22Rv1 (cell line): ENCODE measurements around the gene GOLGA6C.
"Not testable (repeated sequence)": the region's sequence is repeated elsewhere in the genome, so short reads cannot be mapped to it uniquely, and the experiment has no call there.

Source experiments
- H3K27ac ChIP-seq: fragments of 450-650 bp; 2 replicates; pipeline ENCODE4 v1.5.1; 2017
- ZFX ChIP-seq: fragments of 450-650 bp; IDR thresholded peaks from 2 replicates; pipeline ENCODE4 v1.6.1; 2017; ENCODE audit warnings: antibody characterized with exemption, borderline replicate concordance
- TF ChIP-seq, protein P1 (sequence below): fragments of 450-650 bp; IDR thresholded peaks from 2 replicates; pipeline ENCODE4 v1.5.1; 2017; ENCODE audit warnings: mild to moderate bottlenecking

Gene GOLGA6C

DNA sequence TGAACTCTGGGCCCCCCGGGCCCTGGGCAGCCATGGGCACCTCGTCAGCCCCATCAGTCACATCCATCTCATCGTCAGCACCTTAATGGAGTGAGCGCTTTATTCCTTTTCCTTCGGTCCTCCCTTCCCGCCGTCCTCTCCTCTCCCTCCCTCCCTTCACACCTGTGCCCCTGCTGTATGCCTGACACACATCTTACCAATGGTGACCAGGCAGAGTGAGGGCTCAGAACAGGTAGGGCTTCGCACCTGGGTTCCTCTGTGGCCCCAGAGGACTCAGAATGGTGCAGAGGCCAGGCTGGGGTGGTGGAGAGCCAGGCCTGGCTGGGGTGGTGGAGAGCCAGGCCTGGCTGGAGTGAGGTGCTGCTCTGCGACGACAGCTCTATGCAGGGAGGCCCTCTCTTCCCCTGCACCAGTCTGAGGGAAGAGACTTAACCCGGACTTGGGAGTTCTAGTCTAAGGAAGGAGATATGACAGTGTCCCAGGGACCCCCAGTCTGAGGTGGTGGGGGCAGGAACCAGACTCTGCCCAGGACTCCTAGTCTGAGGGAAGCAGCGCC is 44.8 kb upstream of the GOLGA6C start:
- no peak for TF ChIP-seq ZFX
- TF ChIP-seq, protein P1, sequence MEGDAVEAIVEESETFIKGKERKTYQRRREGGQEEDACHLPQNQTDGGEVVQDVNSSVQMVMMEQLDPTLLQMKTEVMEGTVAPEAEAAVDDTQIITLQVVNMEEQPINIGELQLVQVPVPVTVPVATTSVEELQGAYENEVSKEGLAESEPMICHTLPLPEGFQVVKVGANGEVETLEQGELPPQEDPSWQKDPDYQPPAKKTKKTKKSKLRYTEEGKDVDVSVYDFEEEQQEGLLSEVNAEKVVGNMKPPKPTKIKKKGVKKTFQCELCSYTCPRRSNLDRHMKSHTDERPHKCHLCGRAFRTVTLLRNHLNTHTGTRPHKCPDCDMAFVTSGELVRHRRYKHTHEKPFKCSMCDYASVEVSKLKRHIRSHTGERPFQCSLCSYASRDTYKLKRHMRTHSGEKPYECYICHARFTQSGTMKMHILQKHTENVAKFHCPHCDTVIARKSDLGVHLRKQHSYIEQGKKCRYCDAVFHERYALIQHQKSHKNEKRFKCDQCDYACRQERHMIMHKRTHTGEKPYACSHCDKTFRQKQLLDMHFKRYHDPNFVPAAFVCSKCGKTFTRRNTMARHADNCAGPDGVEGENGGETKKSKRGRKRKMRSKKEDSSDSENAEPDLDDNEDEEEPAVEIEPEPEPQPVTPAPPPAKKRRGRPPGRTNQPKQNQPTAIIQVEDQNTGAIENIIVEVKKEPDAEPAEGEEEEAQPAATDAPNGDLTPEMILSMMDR = no peak
- H3K27ac ChIP-seq = no peak overlapping the region

DNA sequence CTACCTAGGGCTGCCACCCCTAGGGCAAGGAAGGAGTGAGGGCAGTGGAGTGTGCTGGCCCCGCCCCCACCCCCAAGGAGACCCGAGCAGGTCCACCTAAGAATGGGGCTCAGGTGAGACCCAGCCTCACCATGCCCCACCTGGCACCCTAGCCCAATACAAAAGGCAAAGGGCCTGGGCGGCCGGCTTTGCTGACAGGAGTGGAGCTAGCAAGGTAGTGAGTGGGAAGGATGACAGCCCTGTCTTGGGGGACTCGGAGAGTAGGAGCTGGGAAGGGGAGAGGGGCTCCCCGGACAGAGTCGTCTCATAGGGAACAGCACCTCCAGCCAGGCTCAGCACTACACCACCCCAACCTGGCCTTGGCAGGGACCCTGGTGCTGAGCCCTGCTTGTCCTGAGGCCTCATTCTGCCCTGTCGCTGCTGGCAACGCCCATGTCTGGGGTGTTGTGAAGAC is 44.3 kb upstream of the GOLGA6C start:
- TF ChIP-seq ZFX = no peak
- TF ChIP-seq, protein P1 = no peak
- H3K27ac ChIP-seq = no peak overlapping the region

GRCh38 chr15:75214293-75215096 is 43.6 kb upstream of the GOLGA6C start:
- TF ChIP-seq, protein P1 = no peak
- no peak for TF ChIP-seq ZFX
- H3K27ac ChIP-seq = no peak overlapping the region

DNA sequence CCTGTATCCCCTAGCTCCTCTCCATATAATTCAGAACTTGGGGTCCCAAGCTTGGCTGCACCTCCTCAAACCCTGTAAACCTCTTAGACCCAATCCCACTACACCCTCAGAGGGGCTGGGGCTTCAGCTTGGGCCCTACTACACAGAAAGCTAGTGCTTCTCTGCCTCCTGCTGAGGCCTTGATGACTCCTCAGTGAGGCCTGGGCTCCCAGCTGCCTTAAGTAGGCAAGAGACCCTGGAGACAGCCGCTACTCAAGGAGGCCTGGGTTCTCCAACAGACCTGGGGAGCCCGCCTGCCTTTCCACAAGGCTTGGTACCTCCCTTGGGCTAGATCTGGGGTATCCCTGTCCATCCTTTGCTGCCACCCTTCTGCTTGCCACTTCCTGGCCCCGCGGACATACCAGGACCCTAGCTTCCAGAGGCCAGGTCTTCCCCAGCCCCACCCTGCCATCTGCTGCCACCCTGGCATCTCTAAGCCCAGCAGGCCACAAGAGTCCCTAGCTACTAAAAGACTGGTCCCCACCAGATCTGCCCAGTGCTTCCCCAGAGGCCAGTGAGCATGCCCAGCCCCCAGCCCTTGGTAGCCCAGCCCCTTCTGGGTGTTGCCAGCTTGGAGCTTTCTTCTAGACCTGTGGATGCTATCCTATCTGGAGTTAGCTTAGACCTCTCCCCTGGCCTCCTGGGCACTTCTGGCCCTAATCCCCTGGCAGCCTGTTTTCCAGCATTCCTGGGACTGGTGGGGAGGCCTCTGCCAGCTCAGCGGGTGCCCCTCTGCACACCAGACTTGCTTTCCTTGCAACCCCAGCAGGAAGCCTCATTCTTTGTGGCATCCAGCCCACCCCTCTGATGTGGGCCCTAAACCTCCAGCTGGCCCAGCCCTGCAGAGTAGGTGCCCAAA is 42.8 kb upstream of the GOLGA6C start:
- TF ChIP-seq, protein P1 = no peak
- no peak for TF ChIP-seq ZFX
- no peak overlapping the region for H3K27ac ChIP-seq

GRCh38 chr15:75217012-75217411 is 41.1 kb upstream of the GOLGA6C start:
- TF ChIP-seq, protein P1 = no peak
- TF ChIP-seq ZFX = no peak
- no peak overlapping the region for H3K27ac ChIP-seq

- not testable (repeated sequence) for H3K27ac ChIP-seq
Measured at GRCh38 chr15:75217574-75217973, 40.6 kb upstream of the GOLGA6C start.

DNA sequence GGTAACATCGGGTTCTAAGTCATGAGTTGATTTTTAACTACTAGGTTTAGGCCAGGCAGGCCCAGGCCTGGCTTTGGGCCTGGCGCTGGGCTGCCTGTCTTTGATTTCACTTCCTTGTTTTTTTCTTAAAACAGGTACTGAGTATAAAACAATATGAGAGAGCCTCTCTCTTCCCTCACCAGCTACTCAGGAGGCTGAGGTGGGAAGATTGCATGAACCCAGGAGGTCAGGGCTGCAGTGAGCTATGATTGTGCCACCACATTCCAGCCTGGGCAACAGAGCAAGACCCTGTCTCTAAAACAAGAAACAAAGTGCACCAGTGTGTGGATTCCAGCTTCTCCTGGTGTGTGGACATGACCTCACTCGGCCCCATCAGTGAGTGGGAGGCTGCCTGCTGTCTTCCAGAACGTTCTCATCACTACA is 38.6 kb upstream of the GOLGA6C start:
- H3K27ac ChIP-seq = not testable (repeated sequence)

GRCh38 chr15:75223688-75224087 is 34.4 kb upstream of the GOLGA6C start:
- H3K27ac ChIP-seq = no peak overlapping the region
- TF ChIP-seq ZFX = no peak
- TF ChIP-seq, protein P1 = no peak
